Measurements from ENCODE around the gene ZNF100.

DNA sequence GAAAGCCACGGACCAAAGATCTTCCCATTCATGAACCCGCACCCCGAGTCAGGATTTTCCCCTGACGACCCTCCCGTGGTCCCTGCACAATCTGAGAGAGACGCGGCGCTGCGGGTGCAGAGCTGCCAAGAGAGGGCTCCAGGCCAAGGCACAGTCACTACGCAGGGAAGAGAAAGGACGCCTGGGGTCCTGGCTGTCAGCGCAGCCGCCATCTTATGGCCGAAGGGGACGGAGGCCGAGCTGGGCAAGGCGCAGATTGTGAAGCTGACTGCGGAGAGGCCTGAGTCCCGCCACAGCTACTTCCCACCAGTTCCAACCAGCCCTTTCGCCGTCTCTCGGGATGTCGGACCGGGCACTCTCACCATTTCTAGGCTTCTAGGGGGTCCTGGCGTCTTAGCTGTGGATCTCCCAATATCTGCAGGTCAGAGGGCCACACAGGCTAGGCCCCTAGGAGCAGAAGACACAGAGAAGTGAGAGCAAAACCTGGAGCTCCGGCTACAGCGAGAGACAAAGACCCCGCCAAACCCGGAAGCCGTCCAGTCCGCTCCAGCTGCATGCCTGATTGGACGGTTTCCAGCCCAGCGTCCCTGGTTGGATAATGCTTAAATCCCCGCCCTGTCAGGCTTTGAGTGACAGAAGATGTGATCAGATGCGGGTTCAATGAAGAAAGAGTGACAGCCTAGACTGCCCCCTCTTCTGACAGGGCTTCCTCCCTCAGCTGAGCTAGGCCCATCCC, at the start of gene ZNF100:
- TF ChIP-seq, protein P1, sequence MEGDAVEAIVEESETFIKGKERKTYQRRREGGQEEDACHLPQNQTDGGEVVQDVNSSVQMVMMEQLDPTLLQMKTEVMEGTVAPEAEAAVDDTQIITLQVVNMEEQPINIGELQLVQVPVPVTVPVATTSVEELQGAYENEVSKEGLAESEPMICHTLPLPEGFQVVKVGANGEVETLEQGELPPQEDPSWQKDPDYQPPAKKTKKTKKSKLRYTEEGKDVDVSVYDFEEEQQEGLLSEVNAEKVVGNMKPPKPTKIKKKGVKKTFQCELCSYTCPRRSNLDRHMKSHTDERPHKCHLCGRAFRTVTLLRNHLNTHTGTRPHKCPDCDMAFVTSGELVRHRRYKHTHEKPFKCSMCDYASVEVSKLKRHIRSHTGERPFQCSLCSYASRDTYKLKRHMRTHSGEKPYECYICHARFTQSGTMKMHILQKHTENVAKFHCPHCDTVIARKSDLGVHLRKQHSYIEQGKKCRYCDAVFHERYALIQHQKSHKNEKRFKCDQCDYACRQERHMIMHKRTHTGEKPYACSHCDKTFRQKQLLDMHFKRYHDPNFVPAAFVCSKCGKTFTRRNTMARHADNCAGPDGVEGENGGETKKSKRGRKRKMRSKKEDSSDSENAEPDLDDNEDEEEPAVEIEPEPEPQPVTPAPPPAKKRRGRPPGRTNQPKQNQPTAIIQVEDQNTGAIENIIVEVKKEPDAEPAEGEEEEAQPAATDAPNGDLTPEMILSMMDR (IDR thresholded peaks at IDR 0.05), result no peak
- TF ChIP-seq POLR2AphosphoS5 (IDR thresholded peaks at IDR 0.05; ENCODE audit: insufficient read depth in 1 of 2, low read depth in 1 of 2) (peak in 1 of 2 donors; percentile 78), POLR2A (IDR thresholded peaks at IDR 0.05) (peak in 1 of 2 donors; percentile 40)

Measured in vagina (tissue), 2 donors.